Duodenal mucosa (tissue), 2 donors: ENCODE data around the gene IER2.
A peak's percentile ranks its signal among the peaks of the same experiment; 100 is the strongest.

ENCODE experiments used
- H3K27ac ChIP-seq: one replicate; pipeline ENCODE4 v1.7.0; 2013; ENCODE audit warnings: low read depth, low read length
- H3K27me3 ChIP-seq, 2 donors: one replicate each; pipeline ENCODE4 v1.7.0; 2013; ENCODE audit warnings: low read length in 2 of 2, control low read depth in 1 of 2; ENCODE audit not compliant: insufficient read depth in 2 of 2, control insufficient read depth in 1 of 2
- H3K36me3 ChIP-seq, 2 donors: one replicate each; pipeline ENCODE4 v1.7.0; 2013; ENCODE audit warnings: low read length in 2 of 2, control low read depth in 1 of 2; ENCODE audit not compliant: insufficient read depth in 2 of 2, control insufficient read depth in 1 of 2
- H3K4me1 ChIP-seq, 2 donors: one replicate each; pipeline ENCODE4 v1.7.0; 2013; ENCODE audit warnings: low read length in 2 of 2, control low read depth in 1 of 2; ENCODE audit not compliant: insufficient read depth in 2 of 2, control insufficient read depth in 1 of 2
- H3K4me3 ChIP-seq, 2 donors: one replicate each; pipeline ENCODE4 v1.7.0; 2013; ENCODE audit warnings: low read length in 2 of 2, low read depth in 1 of 2
- H3K9ac ChIP-seq, 2 donors: one replicate each; pipeline ENCODE4 v1.7.0; 2013; ENCODE audit warnings: low read length in 2 of 2, low read depth in 1 of 2
- H3K9me3 ChIP-seq, 2 donors: one replicate each; pipeline ENCODE4 v1.7.0; 2013; ENCODE audit warnings: low read length in 2 of 2, control low read depth in 1 of 2; ENCODE audit not compliant: control insufficient read depth in 1 of 2

The IER2 gene

GRCh38 chr19:13154241-13154778 lies 4.1 kb downstream of the IER2 start:
- Histone ChIP-seq H3K4me1 (peaks cover 10 to 17% of the 10 kb centered on the region in 2 donors), H3K27ac (peak overlapping the region; percentile 94), H3K9ac (peak overlapping the region; percentile 99 to 100), H3K9me3 (no peaks in the 10 kb centered on the region), H3K36me3 (peaks cover 0 to 3% of the 10 kb centered on the region in 2 donors), H3K27me3 (no peaks in the 10 kb centered on the region), H3K4me3 (peak overlapping the region; percentile 95 to 99)

GRCh38 chr19:13154911-13155471 lies 4.8 kb downstream of the IER2 start:
- Histone ChIP-seq H3K4me3 (peak overlapping the region; percentile 95 to 99), H3K36me3 (peaks cover 0 to 3% of the 10 kb centered on the region in 2 donors), H3K4me1 (peaks cover 10 to 14% of the 10 kb centered on the region in 2 donors), H3K27me3 (no peaks in the 10 kb centered on the region), H3K27ac (peak overlapping the region; percentile 94), H3K9ac (peak overlapping the region; percentile 76 to 99), H3K9me3 (no peaks in the 10 kb centered on the region)

- Histone ChIP-seq H3K27me3 (no peaks in the 10 kb centered on the region), H3K4me1 (peaks cover 10 to 14% of the 10 kb centered on the region in 2 donors), H3K36me3 (peaks cover 0 to 3% of the 10 kb centered on the region in 2 donors), H3K9me3 (no peaks in the 10 kb centered on the region), H3K27ac (peak overlapping the region; percentile 94), H3K9ac (peak overlapping the region; percentile 76 to 99), H3K4me3 (peak overlapping the region; percentile 95 to 99)
Observed at GRCh38 chr19:13155472-13156359, 5.5 kb downstream of the IER2 start.

GRCh38 chr19:13159713-13160112 lies 9.5 kb downstream of the IER2 start:
- Histone ChIP-seq H3K4me3 (no peak overlapping the region), H3K9ac (no peak overlapping the region), H3K36me3 (no peaks in the 10 kb centered on the region), H3K9me3 (no peaks in the 10 kb centered on the region), H3K27ac (no peak overlapping the region), H3K27me3 (no peaks in the 10 kb centered on the region), H3K4me1 (peaks cover 25 to 42% of the 10 kb centered on the region in 2 donors)

- Histone ChIP-seq H3K27ac (no peak overlapping the region), H3K4me1 (peaks cover 31 to 44% of the 10 kb centered on the region in 2 donors), H3K27me3 (no peaks in the 10 kb centered on the region), H3K4me3 (no peak overlapping the region), H3K9me3 (no peaks in the 10 kb centered on the region), H3K9ac (no peak overlapping the region), H3K36me3 (no peaks in the 10 kb centered on the region)
Observed at GRCh38 chr19:13160557-13160956, 10.3 kb downstream of the IER2 start.

- Histone ChIP-seq H3K9ac (peak overlapping the region; percentile 70 to 87), H3K9me3 (no peaks in the 10 kb centered on the region), H3K4me3 (peak overlapping the region; percentile 56 to 65), H3K27me3 (no peaks in the 10 kb centered on the region), H3K36me3 (no peaks in the 10 kb centered on the region), H3K27ac (peak overlapping the region; percentile 96), H3K4me1 (peaks cover 33 to 42% of the 10 kb centered on the region in 2 donors)
Observed at GRCh38 chr19:13162724-13163608, 12.8 kb downstream of the IER2 start.

GRCh38 chr19:13163609-13164342 lies 13.6 kb downstream of the IER2 start:
- peak overlapping the region; percentile 65 to 67 for H3K4me3 ChIP-seq
- H3K4me1 ChIP-seq: peaks cover 35 to 49% of the 10 kb centered on the region in 2 donors
- H3K36me3 ChIP-seq: no peaks in the 10 kb centered on the region
- peak overlapping the region; percentile 96 for H3K27ac ChIP-seq
- H3K27me3 ChIP-seq: no peaks in the 10 kb centered on the region
- H3K9ac ChIP-seq: peak overlapping the region; percentile 70 to 87
- no peaks in the 10 kb centered on the region for H3K9me3 ChIP-seq

DNA sequence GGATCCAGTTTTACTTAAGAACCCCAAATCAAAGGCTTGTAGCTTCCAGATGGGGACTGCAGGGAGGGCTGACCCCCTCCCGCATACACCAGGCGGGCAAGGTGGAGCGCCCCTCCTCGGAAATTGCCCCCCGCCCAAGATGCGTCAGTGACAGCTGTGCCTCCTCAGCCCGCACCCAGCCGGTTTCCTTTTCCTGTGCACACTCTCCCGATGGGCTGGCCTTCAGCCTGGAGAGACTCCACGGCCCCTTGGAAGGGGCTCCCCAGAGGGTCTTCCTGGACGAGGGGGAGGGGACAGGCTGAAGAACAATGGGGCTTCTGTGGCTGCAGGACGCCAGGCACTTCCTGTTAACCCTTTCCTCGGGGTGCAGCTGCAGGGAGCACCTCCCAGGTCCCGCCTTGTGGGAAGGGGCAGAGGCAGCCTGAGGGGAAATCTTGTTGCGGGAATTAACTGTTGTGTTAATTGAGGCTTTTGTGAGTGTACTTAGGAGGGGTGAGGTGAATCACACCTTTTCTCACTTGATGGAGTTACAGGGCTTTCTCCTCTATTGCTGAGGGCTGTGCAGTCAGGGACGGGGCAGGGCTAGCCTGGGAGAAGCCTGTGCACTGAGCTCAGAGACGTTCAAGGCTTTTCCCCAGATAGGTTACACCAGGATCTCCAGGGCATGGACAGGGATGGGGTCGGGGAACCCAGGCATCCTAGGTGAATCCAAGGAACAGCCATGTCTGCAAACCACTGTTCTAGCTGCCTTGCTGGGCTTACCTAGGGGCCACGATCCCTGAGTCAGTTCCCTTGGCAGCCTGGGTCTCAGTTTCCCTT lies 14.3 kb downstream of the IER2 start:
- Histone ChIP-seq H3K4me1 (peaks cover 40 to 56% of the 10 kb centered on the region in 2 donors), H3K27me3 (no peaks in the 10 kb centered on the region), H3K27ac (peak overlapping the region; percentile 96), H3K4me3 (peak overlapping the region; percentile 58 to 67), H3K9me3 (no peaks in the 10 kb centered on the region), H3K36me3 (no peaks in the 10 kb centered on the region), H3K9ac (peak overlapping the region; percentile 70 to 79)
